HCEC 1CT (cell line): ENCODE data around the gene ZBTB17.
"Not testable (repeated sequence)": the region's sequence is repeated elsewhere in the genome, so short reads cannot be mapped to it uniquely, and the experiment has no call there.

Experiments
- DNase-seq: peaks from one replicate; pipeline ENCODE4 v3.0.0-alpha.2; 2017

ZBTB17 gene

GRCh38 chr1:15932612-15933011 lies 43.3 kb downstream of the ZBTB17 start:
- no peak for DNase-seq

- no peak for DNase-seq
Measured at GRCh38 chr1:15931884-15932283, 44.0 kb downstream of the ZBTB17 start.

- DNase-seq: no peak
Measured at GRCh38 chr1:15931401-15931800, 44.5 kb downstream of the ZBTB17 start.

- DNase-seq: no peak
Measured at GRCh38 chr1:15928971-15929965, 46.6 kb downstream of the ZBTB17 start.

- DNase-seq: not testable (repeated sequence)
Measured at GRCh38 chr1:15926448-15926847, 49.5 kb downstream of the ZBTB17 start.

- peak; percentile 60 for DNase-seq
Measured at GRCh38 chr1:15923241-15923640, 52.7 kb downstream of the ZBTB17 start.

GRCh38 chr1:15918962-15919715 lies 56.8 kb downstream of the ZBTB17 start:
- DNase-seq: peak; percentile 41

- no peak for DNase-seq
Measured at GRCh38 chr1:15916916-15917315, 59.0 kb downstream of the ZBTB17 start.

GRCh38 chr1:15916417-15916816 lies 59.5 kb downstream of the ZBTB17 start:
- peak; percentile 19 for DNase-seq

- no peak for DNase-seq
Measured at GRCh38 chr1:15915991-15916390, 59.9 kb downstream of the ZBTB17 start.

- not testable (repeated sequence) for DNase-seq
Measured at GRCh38 chr1:15913607-15914006, 62.3 kb downstream of the ZBTB17 start.

- DNase-seq: no peak
Measured at GRCh38 chr1:15911927-15912326, 64.0 kb downstream of the ZBTB17 start.

GRCh38 chr1:15911141-15911540 lies 64.8 kb downstream of the ZBTB17 start:
- DNase-seq: no peak

- DNase-seq: no peak
Measured at GRCh38 chr1:15908597-15908996, 67.3 kb downstream of the ZBTB17 start.

GRCh38 chr1:15902882-15903281 lies 73.0 kb downstream of the ZBTB17 start:
- peak; percentile 90 for DNase-seq

- no peak for DNase-seq
Measured at GRCh38 chr1:15900662-15901279, 75.1 kb downstream of the ZBTB17 start.

GRCh38 chr1:15899266-15899665 lies 76.6 kb downstream of the ZBTB17 start:
- no peak for DNase-seq

GRCh38 chr1:15896841-15897610 lies 78.9 kb downstream of the ZBTB17 start:
- not testable (repeated sequence) for DNase-seq

- DNase-seq: no peak
Measured at GRCh38 chr1:15895233-15895632, 80.7 kb downstream of the ZBTB17 start.

GRCh38 chr1:15892857-15893599 lies 82.9 kb downstream of the ZBTB17 start:
- peak; percentile 69 for DNase-seq
